ENCODE data around the gene CXCR4. TPM values are rescaled to one million over a fixed set of nuclear protein-coding genes. Genes with fewer than 3 reads are reported as not detected.

Gene CXCR4
- total and polyA plus RNA-seq, 10 of the 15 experiments (the other 5 are each of a cell fraction or from before 2014, with no cell fraction given), result 31.1 to 749 (median 52.7) TPM

GRCh38 chr2:136135921-136136906 is 18.3 kb upstream of the CXCR4 start (continued):
- TF ChIP-seq IRF3 (IDR thresholded peaks at IDR 0.05), result no peak
- no peak for TF ChIP-seq TCF3 (IDR thresholded peaks at IDR 0.05; ENCODE audit: borderline replicate concordance, insufficient read depth, low read depth, low read length)
- no peak for TF ChIP-seq SIN3A (IDR thresholded peaks at IDR 0.05; ENCODE audit: low read depth, low read length)
- no peak for TF ChIP-seq CEBPZ (IDR thresholded peaks at IDR 0.05; ENCODE audit: low read depth, low read length)
- no peak for TF ChIP-seq IRF5 (IDR thresholded peaks at IDR 0.05; ENCODE audit: borderline replicate concordance)
- TF ChIP-seq SUZ12 (IDR thresholded peaks at IDR 0.05; ENCODE audit: unreplicated experiment), result no peak
- TF ChIP-seq SPI1 (IDR thresholded peaks at IDR 0.05; ENCODE audit: borderline replicate concordance, insufficient read depth, low read depth, low read length), result no peak
- TF ChIP-seq MXI1 (IDR thresholded peaks at IDR 0.05; ENCODE audit: low read depth, low read length), result no peak; the same call in 1 of the 2 replicates
- TF ChIP-seq BCLAF1 (IDR thresholded peaks at IDR 0.05), result no peak
- TF ChIP-seq SRF (IDR thresholded peaks at IDR 0.05; ENCODE audit: low read depth in 2 of 2, low read length in 2 of 2), result no peak
- no peak for TF ChIP-seq ZBTB4 (CRISPR knock-in tag; IDR thresholded peaks at IDR 0.05)

All from GM12878 (cell line).